ENCODE data around the gene KBTBD12.

DNA sequence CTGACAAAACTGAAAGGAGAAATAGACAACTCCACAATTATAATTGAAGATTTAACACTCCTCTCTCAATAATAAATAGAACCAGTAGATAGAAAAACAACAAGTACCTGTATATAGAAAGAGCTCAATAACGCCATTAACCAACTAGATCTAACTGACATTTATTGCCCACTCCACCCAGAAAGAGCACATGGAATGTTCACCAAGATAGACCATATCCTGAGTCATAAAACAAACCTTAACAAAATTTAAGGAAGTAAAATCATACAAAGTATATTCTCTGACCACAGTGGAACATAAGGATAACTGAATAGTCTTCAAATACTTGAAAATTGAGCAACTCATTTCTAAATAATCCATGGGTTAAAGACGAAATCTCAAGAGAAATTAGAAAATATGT lies 25.1 kb downstream of the KBTBD12 start:
- TF ChIP-seq POLR2A (IDR thresholded peaks at IDR 0.05; ENCODE audit: low read depth, low read length) = no peak
- TF ChIP-seq POLR2AphosphoS5 (IDR thresholded peaks at IDR 0.05; ENCODE audit: low read depth, low read length) = no peak
- TF ChIP-seq TAF1 (IDR thresholded peaks at IDR 0.05; ENCODE audit: low read depth, low read length) = no peak
- TF ChIP-seq PAX5 (IDR thresholded peaks at IDR 0.05; ENCODE audit: insufficient read depth, low read length, severe bottlenecking) = no peak
- TF ChIP-seq POU2F2 (IDR thresholded peaks at IDR 0.05; ENCODE audit: low read depth, low read length) = no peak

Measured in GM12891 (cell line).